OCI-LY1 (cell line): ENCODE measurements around the gene MYMX.

Experiments
- H2AFZ ChIP-seq: fragments of 200-600 bp; sonication (generic), shearing (Covaris generic); 2 replicates; pipeline ENCODE4 v1.6.0; 2014; ENCODE audit warnings: antibody characterized with exemption, mild to moderate bottlenecking, low read length
- H3F3A ChIP-seq: fragments of 200-600 bp; sonication (generic), shearing (Covaris generic); 2 replicates; pipeline ENCODE4 v1.6.0; 2014; ENCODE audit warnings: mild to moderate bottlenecking, antibody characterized with exemption, low read length, moderate library complexity; ENCODE audit not compliant: insufficient read depth
- H3K27ac ChIP-seq: fragments of 200-600 bp; sonication (generic); 2 replicates; pipeline ENCODE4 v1.5.1; 2014; ENCODE audit warnings: low read length, mixed run types, mild to moderate bottlenecking, low read depth; ENCODE audit not compliant: poor library complexity, severe bottlenecking
- H3K27me3 ChIP-seq: fragments of 200-600 bp; sonication (generic); 2 replicates; pipeline ENCODE4 v1.6.0; 2014; ENCODE audit warnings: antibody characterized with exemption, mild to moderate bottlenecking, low read length, moderate library complexity; ENCODE audit not compliant: insufficient read depth
- H3K36me3 ChIP-seq: fragments of 200-600 bp; sonication (generic); 2 replicates; pipeline ENCODE4 v1.6.1; 2014; ENCODE audit warnings: mild to moderate bottlenecking, antibody characterized with exemption, low read length, moderate library complexity, mixed read lengths; ENCODE audit not compliant: insufficient read depth
- H3K4me1 ChIP-seq: fragments of 200-600 bp; sonication (generic); 2 replicates; pipeline ENCODE4 v1.5.1; 2014; ENCODE audit warnings: mild to moderate bottlenecking, low read length, moderate library complexity; ENCODE audit not compliant: insufficient read depth, severe bottlenecking
- H3K4me2 ChIP-seq: fragments of 200-600 bp; sonication (generic), shearing (Covaris generic); 2 replicates; pipeline ENCODE4 v1.6.1; 2014; ENCODE audit warnings: low read length
- H3K4me3 ChIP-seq: fragments of 200-600 bp; sonication (generic); 2 replicates; pipeline ENCODE4 v1.5.1; 2014; ENCODE audit warnings: low read length, low read depth, mild to moderate bottlenecking, mixed read lengths; ENCODE audit not compliant: poor library complexity, severe bottlenecking
- H3K79me2 ChIP-seq: fragments of 200-600 bp; shearing (Covaris generic); 2 replicates; pipeline ENCODE4 v1.6.1; 2016; ENCODE audit warnings: mixed run types, low read length, mixed read lengths; ENCODE audit not compliant: insufficient read depth
- H3K9ac ChIP-seq: fragments of 200-600 bp; sonication (generic), shearing (Covaris generic); 2 replicates; pipeline ENCODE4 v1.6.1; 2014; ENCODE audit warnings: mild to moderate bottlenecking, low read length, mixed read lengths
- H3K9me2 ChIP-seq: fragments of 200-600 bp; sonication (generic), shearing (Covaris generic); 2 replicates; pipeline ENCODE4 v1.6.1; 2014; ENCODE audit warnings: low read depth, mild to moderate bottlenecking, low read length, mixed read lengths
- H3K9me3 ChIP-seq: fragments of 200-600 bp; shearing (Covaris generic); 2 replicates; pipeline ENCODE4 v1.6.1; 2014; ENCODE audit warnings: low read length, mixed read lengths
- H4K20me1 ChIP-seq: fragments of 200-600 bp; sonication (generic), shearing (Covaris generic); 2 replicates; pipeline ENCODE4 v1.6.0; 2016; ENCODE audit warnings: mild to moderate bottlenecking, low read length; ENCODE audit not compliant: insufficient read depth
- EZH2 ChIP-seq: fragments of 200-600 bp; sonication (generic), shearing (Covaris generic); IDR thresholded peaks from 2 replicates; pipeline ENCODE4 v1.8.0; 2017; ENCODE audit warnings: borderline replicate concordance, mixed run types, mild to moderate bottlenecking, antibody characterized with exemption, low read length, moderate library complexity, mixed read lengths
- TF ChIP-seq, protein P1 (sequence below): fragments of 200-600 bp; sonication (generic), shearing (Covaris generic); IDR thresholded peaks from 2 replicates; pipeline ENCODE4 v1.5.1; 2017; ENCODE audit warnings: mild to moderate bottlenecking, antibody characterized with exemption, low read length, moderate library complexity, mixed read lengths

Gene MYMX

GRCh38 chr6:44203955-44204354 is 12.8 kb upstream of the MYMX start:
- Histone ChIP-seq H3K27ac (no peak overlapping the region), H3K9ac (no peak overlapping the region), H3K79me2 (no peaks in the 10 kb centered on the region), H3K36me3 (no peaks in the 10 kb centered on the region), H3F3A (no peaks in the 10 kb centered on the region), H2AFZ (no peak overlapping the region), H3K4me1 (no peaks in the 10 kb centered on the region), H3K9me3 (no peaks in the 10 kb centered on the region), H3K4me2 (no peak overlapping the region), H3K9me2 (no peaks in the 10 kb centered on the region), H4K20me1 (no peaks in the 10 kb centered on the region), H3K4me3 (no peak overlapping the region), H3K27me3 (no peaks in the 10 kb centered on the region; the same call in 1 of the 2 replicates)
- TF ChIP-seq EZH2: no peak
- TF ChIP-seq, protein P1, sequence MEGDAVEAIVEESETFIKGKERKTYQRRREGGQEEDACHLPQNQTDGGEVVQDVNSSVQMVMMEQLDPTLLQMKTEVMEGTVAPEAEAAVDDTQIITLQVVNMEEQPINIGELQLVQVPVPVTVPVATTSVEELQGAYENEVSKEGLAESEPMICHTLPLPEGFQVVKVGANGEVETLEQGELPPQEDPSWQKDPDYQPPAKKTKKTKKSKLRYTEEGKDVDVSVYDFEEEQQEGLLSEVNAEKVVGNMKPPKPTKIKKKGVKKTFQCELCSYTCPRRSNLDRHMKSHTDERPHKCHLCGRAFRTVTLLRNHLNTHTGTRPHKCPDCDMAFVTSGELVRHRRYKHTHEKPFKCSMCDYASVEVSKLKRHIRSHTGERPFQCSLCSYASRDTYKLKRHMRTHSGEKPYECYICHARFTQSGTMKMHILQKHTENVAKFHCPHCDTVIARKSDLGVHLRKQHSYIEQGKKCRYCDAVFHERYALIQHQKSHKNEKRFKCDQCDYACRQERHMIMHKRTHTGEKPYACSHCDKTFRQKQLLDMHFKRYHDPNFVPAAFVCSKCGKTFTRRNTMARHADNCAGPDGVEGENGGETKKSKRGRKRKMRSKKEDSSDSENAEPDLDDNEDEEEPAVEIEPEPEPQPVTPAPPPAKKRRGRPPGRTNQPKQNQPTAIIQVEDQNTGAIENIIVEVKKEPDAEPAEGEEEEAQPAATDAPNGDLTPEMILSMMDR: no peak

GRCh38 chr6:44207966-44208365 is 8.8 kb upstream of the MYMX start:
- Histone ChIP-seq H3K36me3 (no peaks in the 10 kb centered on the region), H3K9ac (no peak overlapping the region), H3F3A (no peaks in the 10 kb centered on the region), H3K4me2 (no peak overlapping the region), H2AFZ (no peak overlapping the region), H3K27me3 (no peaks in the 10 kb centered on the region; the same call in 1 of the 2 replicates), H3K9me3 (no peaks in the 10 kb centered on the region), H3K4me3 (no peak overlapping the region), H3K4me1 (no peaks in the 10 kb centered on the region), H3K79me2 (no peaks in the 10 kb centered on the region), H4K20me1 (no peaks in the 10 kb centered on the region), H3K27ac (no peak overlapping the region), H3K9me2 (no peaks in the 10 kb centered on the region)
- TF ChIP-seq, protein P1: no peak
- no peak for TF ChIP-seq EZH2

GRCh38 chr6:44211284-44211683 is 5.4 kb upstream of the MYMX start:
- Histone ChIP-seq H3K4me2 (no peak overlapping the region), H3K4me3 (no peak overlapping the region), H3K9me2 (no peaks in the 10 kb centered on the region), H3K9me3 (no peaks in the 10 kb centered on the region), H3F3A (no peaks in the 10 kb centered on the region), H3K79me2 (no peaks in the 10 kb centered on the region), H3K9ac (no peak overlapping the region), H2AFZ (no peak overlapping the region), H3K4me1 (no peaks in the 10 kb centered on the region), H3K36me3 (no peaks in the 10 kb centered on the region), H4K20me1 (no peaks in the 10 kb centered on the region), H3K27me3 (no peaks in the 10 kb centered on the region; the same call in 1 of the 2 replicates), H3K27ac (no peak overlapping the region)
- no peak for TF ChIP-seq EZH2
- TF ChIP-seq, protein P1: no peak
